ENCODE results near the gene GRIN3B. TPM values are rescaled to one million over a fixed set of nuclear protein-coding genes. Genes with fewer than 3 reads are reported as not detected.
A peak's percentile ranks its signal among the peaks of the same experiment; 100 is the strongest.

The GRIN3B gene
- total and polyA plus RNA-seq, 9 of the 15 experiments (the other 6 are each of a cell fraction or from before 2014, with no cell fraction given), result 0.06 to 0.95 (median 0.19) TPM; not detected in 6

DNA sequence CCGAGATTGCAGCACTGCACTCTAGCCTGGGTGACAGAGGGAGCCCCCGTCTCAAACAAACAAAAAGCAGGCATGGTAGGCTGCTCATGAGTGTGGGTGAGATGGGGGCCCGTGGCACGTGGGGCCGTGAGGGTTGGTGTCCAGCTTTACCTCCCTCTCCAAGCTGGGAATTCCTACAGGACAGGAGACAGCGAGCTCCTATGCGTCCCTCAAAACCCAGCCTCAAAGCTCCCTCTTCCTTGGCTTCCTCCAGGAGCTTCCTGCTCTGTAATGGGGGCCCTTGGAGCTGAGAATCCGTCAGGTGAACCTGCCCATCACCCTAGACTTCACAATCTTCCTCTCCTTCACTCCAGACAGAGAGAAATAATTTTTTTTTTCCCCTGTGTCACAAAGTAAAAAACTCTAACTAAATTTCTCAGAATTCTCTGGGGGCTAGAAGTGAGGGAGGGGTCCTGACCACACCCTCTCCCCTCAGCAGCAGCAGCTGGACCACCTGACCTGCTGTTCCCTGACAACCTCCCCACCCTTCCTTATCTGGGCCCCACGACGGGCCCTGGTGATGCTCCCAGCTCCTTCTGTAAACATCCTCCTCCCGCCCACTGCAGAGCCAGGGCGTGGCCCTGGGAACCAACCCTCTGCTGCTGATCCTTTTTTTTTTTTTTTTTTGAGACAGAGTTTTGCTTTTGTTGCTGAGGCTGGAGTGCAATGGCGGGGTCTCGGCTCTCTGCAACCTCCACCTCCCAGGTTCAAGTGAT, 38.2 kb upstream of the GRIN3B start (continued):
- TF ChIP-seq ZNF12 (CRISPR knock-in tag; IDR thresholded peaks at IDR 0.05) (no peak), KLF6 (CRISPR knock-in tag; IDR thresholded peaks at IDR 0.05; ENCODE audit: borderline replicate concordance) (peak; percentile 41; the same call in 1 of the 2 replicates), ILK (tag; IDR thresholded peaks at IDR 0.05; ENCODE audit: borderline replicate concordance, low read depth) (no peak), TAF1 (IDR thresholded peaks at IDR 0.05; ENCODE audit: control insufficient read depth, extremely low read depth, insufficient read depth, low read length, severe bottlenecking) (no peak), BHLHE40 (IDR thresholded peaks at IDR 0.05; ENCODE audit: low read length) (0 out of 2 replicates have a peak, but pooled peaks have one; percentile 8), ZNF699 (CRISPR knock-in tag; IDR thresholded peaks at IDR 0.05; ENCODE audit: insufficient replicate concordance) (no peak), TCF7 (IDR thresholded peaks at IDR 0.05; ENCODE audit: borderline replicate concordance) (0 out of 2 replicates have a peak, but pooled peaks have one; percentile 9), NFIX (CRISPR knock-in tag; IDR thresholded peaks at IDR 0.05; ENCODE audit: low read depth) (no peak), FOXK2 (conservative IDR thresholded peaks at IDR 0.05 in 1 of 2, IDR thresholded peaks at IDR 0.05 in 1 of 2; ENCODE audit: low read depth in 2 of 2) (peak; percentile 93 to 95), MYNN (IDR thresholded peaks at IDR 0.05) (peak; percentile 63; the same call in 1 of the 2 replicates), MYNN (CRISPR knock-in tag; IDR thresholded peaks at IDR 0.05) (no peak), ZBTB7A (IDR thresholded peaks at IDR 0.05; ENCODE audit: borderline replicate concordance, control insufficient read depth, low read depth, low read length) (peak; percentile 94; the same call in 1 of the 2 replicates), CREM (IDR thresholded peaks at IDR 0.05; ENCODE audit: low read depth) (peak; percentile 78), ZNF140 (CRISPR knock-in tag; IDR thresholded peaks at IDR 0.05) (no peak)
- TF ChIP-seq, protein P1, sequence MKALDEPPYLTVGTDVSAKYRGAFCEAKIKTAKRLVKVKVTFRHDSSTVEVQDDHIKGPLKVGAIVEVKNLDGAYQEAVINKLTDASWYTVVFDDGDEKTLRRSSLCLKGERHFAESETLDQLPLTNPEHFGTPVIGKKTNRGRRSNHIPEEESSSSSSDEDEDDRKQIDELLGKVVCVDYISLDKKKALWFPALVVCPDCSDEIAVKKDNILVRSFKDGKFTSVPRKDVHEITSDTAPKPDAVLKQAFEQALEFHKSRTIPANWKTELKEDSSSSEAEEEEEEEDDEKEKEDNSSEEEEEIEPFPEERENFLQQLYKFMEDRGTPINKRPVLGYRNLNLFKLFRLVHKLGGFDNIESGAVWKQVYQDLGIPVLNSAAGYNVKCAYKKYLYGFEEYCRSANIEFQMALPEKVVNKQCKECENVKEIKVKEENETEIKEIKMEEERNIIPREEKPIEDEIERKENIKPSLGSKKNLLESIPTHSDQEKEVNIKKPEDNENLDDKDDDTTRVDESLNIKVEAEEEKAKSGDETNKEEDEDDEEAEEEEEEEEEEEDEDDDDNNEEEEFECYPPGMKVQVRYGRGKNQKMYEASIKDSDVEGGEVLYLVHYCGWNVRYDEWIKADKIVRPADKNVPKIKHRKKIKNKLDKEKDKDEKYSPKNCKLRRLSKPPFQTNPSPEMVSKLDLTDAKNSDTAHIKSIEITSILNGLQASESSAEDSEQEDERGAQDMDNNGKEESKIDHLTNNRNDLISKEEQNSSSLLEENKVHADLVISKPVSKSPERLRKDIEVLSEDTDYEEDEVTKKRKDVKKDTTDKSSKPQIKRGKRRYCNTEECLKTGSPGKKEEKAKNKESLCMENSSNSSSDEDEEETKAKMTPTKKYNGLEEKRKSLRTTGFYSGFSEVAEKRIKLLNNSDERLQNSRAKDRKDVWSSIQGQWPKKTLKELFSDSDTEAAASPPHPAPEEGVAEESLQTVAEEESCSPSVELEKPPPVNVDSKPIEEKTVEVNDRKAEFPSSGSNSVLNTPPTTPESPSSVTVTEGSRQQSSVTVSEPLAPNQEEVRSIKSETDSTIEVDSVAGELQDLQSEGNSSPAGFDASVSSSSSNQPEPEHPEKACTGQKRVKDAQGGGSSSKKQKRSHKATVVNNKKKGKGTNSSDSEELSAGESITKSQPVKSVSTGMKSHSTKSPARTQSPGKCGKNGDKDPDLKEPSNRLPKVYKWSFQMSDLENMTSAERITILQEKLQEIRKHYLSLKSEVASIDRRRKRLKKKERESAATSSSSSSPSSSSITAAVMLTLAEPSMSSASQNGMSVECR (CRISPR knock-in tag; IDR thresholded peaks at IDR 0.05), result no peak
- TF ChIP-seq, protein P2, sequence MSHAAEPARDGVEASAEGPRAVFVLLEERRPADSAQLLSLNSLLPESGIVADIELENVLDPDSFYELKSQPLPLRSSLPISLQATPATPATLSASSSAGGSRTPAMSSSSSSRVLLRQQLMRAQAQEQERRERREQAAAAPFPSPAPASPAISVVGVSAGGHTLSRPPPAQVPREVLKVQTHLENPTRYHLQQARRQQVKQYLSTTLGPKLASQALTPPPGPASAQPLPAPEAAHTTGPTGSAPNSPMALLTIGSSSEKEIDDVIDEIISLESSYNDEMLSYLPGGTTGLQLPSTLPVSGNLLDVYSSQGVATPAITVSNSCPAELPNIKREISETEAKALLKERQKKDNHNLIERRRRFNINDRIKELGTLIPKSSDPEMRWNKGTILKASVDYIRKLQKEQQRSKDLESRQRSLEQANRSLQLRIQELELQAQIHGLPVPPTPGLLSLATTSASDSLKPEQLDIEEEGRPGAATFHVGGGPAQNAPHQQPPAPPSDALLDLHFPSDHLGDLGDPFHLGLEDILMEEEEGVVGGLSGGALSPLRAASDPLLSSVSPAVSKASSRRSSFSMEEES (CRISPR knock-in tag; IDR thresholded peaks at IDR 0.05), result no peak
- TF ChIP-seq, protein P3, sequence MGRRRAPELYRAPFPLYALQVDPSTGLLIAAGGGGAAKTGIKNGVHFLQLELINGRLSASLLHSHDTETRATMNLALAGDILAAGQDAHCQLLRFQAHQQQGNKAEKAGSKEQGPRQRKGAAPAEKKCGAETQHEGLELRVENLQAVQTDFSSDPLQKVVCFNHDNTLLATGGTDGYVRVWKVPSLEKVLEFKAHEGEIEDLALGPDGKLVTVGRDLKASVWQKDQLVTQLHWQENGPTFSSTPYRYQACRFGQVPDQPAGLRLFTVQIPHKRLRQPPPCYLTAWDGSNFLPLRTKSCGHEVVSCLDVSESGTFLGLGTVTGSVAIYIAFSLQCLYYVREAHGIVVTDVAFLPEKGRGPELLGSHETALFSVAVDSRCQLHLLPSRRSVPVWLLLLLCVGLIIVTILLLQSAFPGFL (CRISPR knock-in tag; IDR thresholded peaks at IDR 0.05), result no peak

All from K562 (cell line).